Neural progenitor cell (in vitro differentiated cells): ENCODE measurements around the gene PPP1R37.

Experiments used
- CTCF ChIP-seq: fragments of 200-600 bp; sonication (generic); IDR thresholded peaks from 2 replicates; pipeline ENCODE4 v1.5.1; 2017; ENCODE audit warnings: antibody characterized with exemption, mild to moderate bottlenecking
- EZH2 ChIP-seq: fragments of 200-600 bp; sonication (generic); IDR thresholded peaks from 2 replicates; pipeline ENCODE4 v1.6.1; 2017; ENCODE audit warnings: antibody characterized with exemption, mild to moderate bottlenecking, moderate library complexity
- EZH2phosphoT487 ChIP-seq: fragments of 200-600 bp; sonication (generic); IDR thresholded peaks from 2 replicates; pipeline ENCODE4 v1.6.1; 2017; ENCODE audit warnings: antibody characterized with exemption

GRCh38 chr19:45071545-45071938 lies 21.4 kb upstream of the PPP1R37 start:
- TF ChIP-seq CTCF (no peak), EZH2 (no peak), EZH2phosphoT487 (no peak)
